H9 (cell line): Measurements from ENCODE around the gene DENND4B. TPM values are rescaled to one million over a fixed set of nuclear protein-coding genes. Genes with fewer than 3 reads are reported as not detected.
"Not testable (repeated sequence)": the region's sequence is repeated elsewhere in the genome, so short reads cannot be mapped to it uniquely, and the experiment has no call there.

Experiments used
- DNase-seq: peaks from one replicate; pipeline ENCODE4 v3.0.0-alpha.2; 2017
- H2AFZ ChIP-seq: one replicate; pipeline ENCODE4 v1.6.1; 2013; ENCODE audit warnings: mild to moderate bottlenecking, low read length, control low read depth, moderate library complexity
- H2AK5ac ChIP-seq: 2 replicates; pipeline ENCODE4 v1.6.1; 2013; ENCODE audit warnings: low read length, control low read depth, mixed read lengths; ENCODE audit not compliant: insufficient read length
- H2BK120ac ChIP-seq: one replicate; pipeline ENCODE4 v1.6.1; 2013; ENCODE audit warnings: low read depth, mild to moderate bottlenecking, low read length, control low read depth, inconsistent platforms; ENCODE audit not compliant: poor library complexity, severe bottlenecking
- H2BK12ac ChIP-seq: 2 replicates; pipeline ENCODE4 v1.6.1; 2013; ENCODE audit warnings: low read length, control low read depth, mixed read lengths, low read depth; ENCODE audit not compliant: insufficient read length
- H2BK15ac ChIP-seq: 2 replicates; pipeline ENCODE4 v1.6.1; 2013; ENCODE audit warnings: low read depth, low read length, control low read depth
- H2BK20ac ChIP-seq: one replicate; pipeline ENCODE4 v1.6.1; 2013; ENCODE audit warnings: low read depth, mild to moderate bottlenecking, low read length, control low read depth, inconsistent platforms; ENCODE audit not compliant: poor library complexity, severe bottlenecking
- H2BK5ac ChIP-seq: 2 replicates; pipeline ENCODE4 v1.6.1; 2013; ENCODE audit warnings: low read length, control low read depth, mixed read lengths; ENCODE audit not compliant: insufficient read length
- H3K14ac ChIP-seq: 2 replicates; pipeline ENCODE4 v1.6.1; 2013; ENCODE audit warnings: low read length, control low read depth; ENCODE audit not compliant: insufficient read depth
- H3K18ac ChIP-seq: 2 replicates; pipeline ENCODE4 v1.6.1; 2013; ENCODE audit warnings: low read depth, mild to moderate bottlenecking, mixed read lengths, low read length, control low read depth; ENCODE audit not compliant: insufficient read length
- H3K23ac ChIP-seq: 2 replicates; pipeline ENCODE4 v1.6.1; 2013; ENCODE audit warnings: low read length, control low read depth, mixed read lengths, low read depth; ENCODE audit not compliant: insufficient read length
- H3K23me2 ChIP-seq: 2 replicates; pipeline ENCODE4 v1.6.1; 2013; ENCODE audit warnings: low read depth, mild to moderate bottlenecking, mixed read lengths, low read length, control low read depth; ENCODE audit not compliant: insufficient read length, poor library complexity, severe bottlenecking
- H3K27ac ChIP-seq: 2 replicates; pipeline ENCODE4 v1.5.1; 2013; ENCODE audit warnings: low read length, control low read depth, mixed read lengths, low read depth; ENCODE audit not compliant: insufficient read length
- H3K27me3 ChIP-seq: 2 replicates; pipeline ENCODE4 v1.6.1; 2013; ENCODE audit warnings: low read length, control low read depth, inconsistent platforms; ENCODE audit not compliant: insufficient read depth
- H3K4ac ChIP-seq: 2 replicates; pipeline ENCODE4 v1.6.1; 2013; ENCODE audit warnings: low read depth, mild to moderate bottlenecking, control low read depth, inconsistent platforms, low read length, moderate library complexity
- H3K4me1 ChIP-seq: 2 replicates; pipeline ENCODE4 v1.6.1; 2013; ENCODE audit warnings: low read length, control low read depth, inconsistent platforms; ENCODE audit not compliant: insufficient read depth
- H3K4me2 ChIP-seq: 2 replicates; pipeline ENCODE4 v1.6.1; 2013; ENCODE audit warnings: low read length, control low read depth, mixed read lengths; ENCODE audit not compliant: insufficient read length, insufficient read depth
- H3K56ac ChIP-seq: 2 replicates; pipeline ENCODE4 v1.6.1; 2013; ENCODE audit warnings: low read depth, mild to moderate bottlenecking, mixed read lengths, low read length, control low read depth; ENCODE audit not compliant: insufficient read length
- H3K79me1 ChIP-seq: 2 replicates; pipeline ENCODE4 v1.6.1; 2013; ENCODE audit warnings: low read depth, mild to moderate bottlenecking, moderate library complexity, low read length, control low read depth, inconsistent platforms; ENCODE audit not compliant: insufficient read depth, poor library complexity, severe bottlenecking
- H3K79me2 ChIP-seq: 2 replicates; pipeline ENCODE4 v1.6.1; 2013; ENCODE audit warnings: low read length, control low read depth, inconsistent platforms; ENCODE audit not compliant: insufficient read depth
- H3K9ac ChIP-seq: 2 replicates; pipeline ENCODE4 v1.6.1; 2013; ENCODE audit warnings: low read length, control low read depth, mixed read lengths; ENCODE audit not compliant: insufficient read length; ENCODE audit errors: extremely low read depth
- H3K9me3 ChIP-seq: one replicate; pipeline ENCODE4 v1.6.1; 2013; ENCODE audit warnings: low read depth, low read length, inconsistent platforms; ENCODE audit not compliant: control insufficient read depth
- H3T11ph ChIP-seq: one replicate; pipeline ENCODE4 v1.6.1; 2013; ENCODE audit warnings: mild to moderate bottlenecking, low read length, control low read depth, inconsistent platforms
- H4K20me1 ChIP-seq: one replicate; pipeline ENCODE4 v1.6.1; 2013; ENCODE audit not compliant: control insufficient read depth, insufficient read length, insufficient read depth
- H4K5ac ChIP-seq: 2 replicates; pipeline ENCODE4 v1.6.1; 2013; ENCODE audit warnings: low read depth, mild to moderate bottlenecking, mixed read lengths, low read length, control low read depth; ENCODE audit not compliant: insufficient read length
- H4K8ac ChIP-seq: replicated peaks from 2 replicates; pipeline ENCODE4 v1.6.1; 2013; ENCODE audit warnings: low read length, control low read depth, mixed read lengths, low read depth; ENCODE audit not compliant: insufficient read length
- H4K91ac ChIP-seq: 2 replicates; pipeline ENCODE4 v1.6.1; 2013; ENCODE audit warnings: low read depth, mild to moderate bottlenecking, moderate library complexity, mixed read lengths, low read length, control low read depth; ENCODE audit not compliant: insufficient read length
- H3K27ac Mint-ChIP-seq, 3 experiments: 2 replicates in 2 of 3; 3 replicates in 1 of 3; pipeline ENCODE4 v1.8.0; 2020 to 2021; ENCODE audit warnings: mixed read lengths in 3 of 3, mild to moderate bottlenecking in 1 of 3, moderate library complexity in 1 of 3
- H3K27me3 Mint-ChIP-seq: 2 replicates; pipeline ENCODE4 v1.8.0; 2021; ENCODE audit warnings: low read depth, mild to moderate bottlenecking, moderate library complexity, mixed read lengths
- H3K36me3 Mint-ChIP-seq, 3 experiments: 2 replicates in 2 of 3; 3 replicates in 1 of 3; pipeline ENCODE4 v1.8.0; 2020 to 2021; ENCODE audit warnings: low read depth in 3 of 3, mixed read lengths in 3 of 3; ENCODE audit not compliant: insufficient read depth in 1 of 3
- H3K4me1 Mint-ChIP-seq, 2 experiments: 2 replicates each; pipeline ENCODE4 v1.8.0; 2020; ENCODE audit warnings: mixed read lengths in 2 of 2
- H3K4me3 Mint-ChIP-seq, 2 experiments: 2 replicates in 1 of 2; 3 replicates in 1 of 2; pipeline ENCODE4 v1.8.0; 2020 to 2021; ENCODE audit warnings: mild to moderate bottlenecking in 2 of 2, mixed read lengths in 2 of 2, moderate library complexity in 1 of 2
- H3K9me3 Mint-ChIP-seq, 2 experiments: 2 replicates in 1 of 2; 3 replicates in 1 of 2; pipeline ENCODE4 v1.8.0; 2020; ENCODE audit warnings: mild to moderate bottlenecking in 2 of 2, mixed read lengths in 2 of 2, moderate library complexity in 1 of 2
- CTCF ChIP-seq: fragments of 200-600 bp; sonication (generic); conservative IDR thresholded peaks from 3 replicates; pipeline ENCODE4 v1.8.0; 2021; ENCODE audit warnings: antibody characterized with exemption, mild to moderate bottlenecking
- WGBS: extraction: QIAGEN DNeasy Blood & Tissue Kit; methylation state at CpG from one replicate; pipeline ENCODE4 v1.1.7; 2013; ENCODE audit warnings: missing lambda C conversion rate, low lambda C conversion rate, mixed read lengths; ENCODE audit not compliant: insufficient read length; ENCODE audit errors: extremely low coverage; 5-methylcytosine and 5-hydroxymethylcytosine counted together
- total RNA-seq: library from RNA; stranded (reverse); gene quantifications from 2 replicates; pipeline ENCODE4 v1.2.1, GENCODE V29; 2021

The DENND4B gene
- total RNA-seq, 1 experiment from 2014 or later = 84.6 TPM

GRCh38 chr1:153912349-153912748 is 34.2 kb downstream of the DENND4B start:
- Histone ChIP-seq H3K27me3 (no peaks in the 10 kb centered on the region), H3K27ac (no peak overlapping the region), H2BK15ac (no peak overlapping the region), H3K23me2 (no peaks in the 10 kb centered on the region), H3T11ph (no peak overlapping the region), H3K9ac (no peak overlapping the region), H2BK20ac (no peak overlapping the region), H2AFZ (no peak overlapping the region), H3K79me2 (peaks cover 23% of the 10 kb centered on the region; the same call in 1 of the 2 replicates), H4K91ac (no peak overlapping the region), H3K4me1 (no peaks in the 10 kb centered on the region), H4K5ac (no peak overlapping the region), H4K20me1 (no peaks in the 10 kb centered on the region), H2AK5ac (no peak overlapping the region), H3K56ac (no peak overlapping the region), H3K4me2 (no peak overlapping the region), H3K4ac (no peak overlapping the region), H2BK12ac (no peak overlapping the region), H3K79me1 (peaks cover 9% of the 10 kb centered on the region), H3K18ac (no peak overlapping the region), H2BK5ac (no peak overlapping the region), H3K9me3 (no peaks in the 10 kb centered on the region), H3K14ac (no peak overlapping the region), H4K8ac (no peak overlapping the region), H2BK120ac (no peak overlapping the region), H3K23ac (no peak overlapping the region)
- H3K27me3 Mint-ChIP-seq = no peaks in the 10 kb centered on the region
- DNase-seq = no peak
- no peaks in the 10 kb centered on the region for H3K4me1 Mint-ChIP-seq
- no peak overlapping the region for H3K27ac Mint-ChIP-seq
- no peak overlapping the region for H3K4me3 Mint-ChIP-seq
- no peaks in the 10 kb centered on the region; a peak in 1 of 5 replicates for H3K9me3 Mint-ChIP-seq
- WGBS = no CpG with 5 or more reads among the region's 2 CpGs
- peaks cover 9 to 27% (median 23%) of the 10 kb centered on the region in 3 experiments for H3K36me3 Mint-ChIP-seq
- TF ChIP-seq CTCF = no peak

GRCh38 chr1:153910560-153910959 is 36.0 kb downstream of the DENND4B start:
- not testable (repeated sequence) for H3K23me2 ChIP-seq, H2BK20ac ChIP-seq, H3K23ac ChIP-seq, DNase-seq, H3K27me3 Mint-ChIP-seq, H2AK5ac ChIP-seq, H3K4me3 Mint-ChIP-seq, H4K8ac ChIP-seq, H2BK5ac ChIP-seq, H3K4me2 ChIP-seq, H3K79me1 ChIP-seq, H4K91ac ChIP-seq, H3K27ac Mint-ChIP-seq, H4K5ac ChIP-seq, H3K9ac ChIP-seq, H2BK120ac ChIP-seq, H4K20me1 ChIP-seq, H3K56ac ChIP-seq, H3K27ac ChIP-seq, H3K14ac ChIP-seq, H3K4me1 ChIP-seq, H3K18ac ChIP-seq, H3K4ac ChIP-seq, H2BK12ac ChIP-seq, H3K9me3 ChIP-seq, H3T11ph ChIP-seq, H2BK15ac ChIP-seq, H3K4me1 Mint-ChIP-seq, H2AFZ ChIP-seq, H3K9me3 Mint-ChIP-seq, H3K27me3 ChIP-seq
- peaks cover 26% of the 10 kb centered on the region; the same call in 1 of the 2 replicates for H3K79me2 ChIP-seq
- H3K36me3 Mint-ChIP-seq = peaks cover 7 to 33% (median 27%) of the 10 kb centered on the region in 3 experiments
- no CpG with 5 or more reads among the region's 6 CpGs for WGBS
